Right lobe of liver (tissue), 6 donors: ENCODE results near the gene ADGRG3. TPM values are rescaled to one million over a fixed set of nuclear protein-coding genes. Genes with fewer than 3 reads are reported as not detected.

Experiments used
- ATAC-seq, 4 donors: fragments of 200-7000 bp; cut with Tn5 transposase; one replicate each; pipeline ENCODE4 v1.9.1; 2020; ENCODE audit warnings: mild to moderate bottlenecking in 4 of 4, moderate library complexity in 4 of 4
- DNase-seq, 3 donors: peaks; one replicate each; pipeline ENCODE4 v3.0.0-alpha.2; 2020
- H3K27ac ChIP-seq, 3 donors: fragments of 200-600 bp; one replicate each; pipeline ENCODE4 v1.8.0; 2022
- H3K27me3 ChIP-seq, 2 donors: fragments of 200-600 bp; one replicate each; pipeline ENCODE4 v1.8.0; 2022
- H3K36me3 ChIP-seq, 4 donors: fragments of 200-600 bp; sonication (generic) in 1 of 4; one replicate each; pipeline versions ENCODE4 v1.5.1 to v1.8.0; 2017 to 2022; ENCODE audit warnings: control low read depth in 1 of 4
- H3K4me1 ChIP-seq, 4 donors: fragments of 200-600 bp; sonication (generic) in 1 of 4; one replicate each; pipeline versions ENCODE4 v1.5.1 to v1.8.0; 2017 to 2022; ENCODE audit warnings: control low read depth in 1 of 4
- H3K4me3 ChIP-seq, 3 donors: fragments of 200-600 bp; one replicate each; pipeline ENCODE4 v1.8.0; 2022
- H3K9me3 ChIP-seq, 4 donors: fragments of 200-600 bp; sonication (generic) in 1 of 4; one replicate each; pipeline versions ENCODE4 v1.5.1 to v1.8.0; 2017 to 2022; ENCODE audit warnings: control low read depth in 1 of 4
- POLR2A ChIP-seq: fragments of 450-650 bp; IDR thresholded peaks from one replicate; pipeline ENCODE4 v1.6.1; 2017; ENCODE audit warnings: antibody characterized with exemption, mild to moderate bottlenecking
- WGBS: methylation state at CpG from one replicate; pipeline ENCODE4 v1.1.6; 2018; ENCODE audit warnings: low coverage, low lambda C conversion rate; ENCODE audit not compliant: insufficient coverage; ENCODE audit errors: missing lambda C conversion rate; 5-methylcytosine and 5-hydroxymethylcytosine counted together
- intact Hi-C, 2 donors: fragments of 100-400 bp; cut with DNase I; formaldehyde crosslinking; loops; one replicate each; pipeline versions ENCODE4 v1.11.2 to v1.14.1; 2022
- total RNA-seq, 6 experiments: library from RNA; depleted of rRNA in 2 of 6; stranded (reverse); fragments of >200 nt in 2 of 6; fragmentation: NEBNext Ultra II Directional in 3 of 6; extraction: Animal tissue kit (Norgen Biotek cat#: 25700) in 3 of 6; gene quantifications; one replicate each; pipeline versions ENCODE4 v1.1.0 to v1.2.4, GENCODE V29; 2016 to 2023
- TF ChIP-seq, protein P1 (sequence below), 4 donors: fragments of 200-600 bp in 3 of 4; fragments of 450-650 bp in 1 of 4; IDR thresholded peaks; one replicate each; pipeline versions ENCODE4 v1.5.1 to v1.8.0; 2016 to 2022; ENCODE audit warnings: antibody characterized with exemption in 4 of 4, mild to moderate bottlenecking in 2 of 4
- donor health status: DM: no; HTN: yes; CAD: no.
- donor health status: DM: no; HTN: no; CAD: no.
- donor health status: DM: no; HTN: no; CAD: no.
- donor health status: DM: no; HTN: yes; CAD: no.
- donor health status: DM: no; HTN: yes; CAD: no.

Gene ADGRG3
- total RNA-seq, 6 experiments from 2014 or later = 0.37 to 1.6 (median 0.83) TPM

- Histone ChIP-seq H3K4me1 (peaks cover 0 to 12% (median 0%) of the 10 kb centered on the region in 4 donors), H3K36me3 (no peaks in the 10 kb centered on the region), H3K9me3 (no peaks in the 10 kb centered on the region), H3K27ac (no peak overlapping the region), H3K27me3 (no peaks in the 10 kb centered on the region), H3K4me3 (no peak overlapping the region)
- TF ChIP-seq, protein P1, sequence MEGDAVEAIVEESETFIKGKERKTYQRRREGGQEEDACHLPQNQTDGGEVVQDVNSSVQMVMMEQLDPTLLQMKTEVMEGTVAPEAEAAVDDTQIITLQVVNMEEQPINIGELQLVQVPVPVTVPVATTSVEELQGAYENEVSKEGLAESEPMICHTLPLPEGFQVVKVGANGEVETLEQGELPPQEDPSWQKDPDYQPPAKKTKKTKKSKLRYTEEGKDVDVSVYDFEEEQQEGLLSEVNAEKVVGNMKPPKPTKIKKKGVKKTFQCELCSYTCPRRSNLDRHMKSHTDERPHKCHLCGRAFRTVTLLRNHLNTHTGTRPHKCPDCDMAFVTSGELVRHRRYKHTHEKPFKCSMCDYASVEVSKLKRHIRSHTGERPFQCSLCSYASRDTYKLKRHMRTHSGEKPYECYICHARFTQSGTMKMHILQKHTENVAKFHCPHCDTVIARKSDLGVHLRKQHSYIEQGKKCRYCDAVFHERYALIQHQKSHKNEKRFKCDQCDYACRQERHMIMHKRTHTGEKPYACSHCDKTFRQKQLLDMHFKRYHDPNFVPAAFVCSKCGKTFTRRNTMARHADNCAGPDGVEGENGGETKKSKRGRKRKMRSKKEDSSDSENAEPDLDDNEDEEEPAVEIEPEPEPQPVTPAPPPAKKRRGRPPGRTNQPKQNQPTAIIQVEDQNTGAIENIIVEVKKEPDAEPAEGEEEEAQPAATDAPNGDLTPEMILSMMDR (IDR thresholded peaks at IDR 0.05) = no peak
- TF ChIP-seq POLR2A = no peak
- ATAC-seq = no peak
- intact Hi-C loops = no loop called here
- WGBS = 50% methylated on average over 1 of the region's 15 CpGs
- DNase-seq = no peak
These were observed 35.5 kb upstream of the ADGRG3 start for GRCh38 chr16:57632568-57632967.

DNA sequence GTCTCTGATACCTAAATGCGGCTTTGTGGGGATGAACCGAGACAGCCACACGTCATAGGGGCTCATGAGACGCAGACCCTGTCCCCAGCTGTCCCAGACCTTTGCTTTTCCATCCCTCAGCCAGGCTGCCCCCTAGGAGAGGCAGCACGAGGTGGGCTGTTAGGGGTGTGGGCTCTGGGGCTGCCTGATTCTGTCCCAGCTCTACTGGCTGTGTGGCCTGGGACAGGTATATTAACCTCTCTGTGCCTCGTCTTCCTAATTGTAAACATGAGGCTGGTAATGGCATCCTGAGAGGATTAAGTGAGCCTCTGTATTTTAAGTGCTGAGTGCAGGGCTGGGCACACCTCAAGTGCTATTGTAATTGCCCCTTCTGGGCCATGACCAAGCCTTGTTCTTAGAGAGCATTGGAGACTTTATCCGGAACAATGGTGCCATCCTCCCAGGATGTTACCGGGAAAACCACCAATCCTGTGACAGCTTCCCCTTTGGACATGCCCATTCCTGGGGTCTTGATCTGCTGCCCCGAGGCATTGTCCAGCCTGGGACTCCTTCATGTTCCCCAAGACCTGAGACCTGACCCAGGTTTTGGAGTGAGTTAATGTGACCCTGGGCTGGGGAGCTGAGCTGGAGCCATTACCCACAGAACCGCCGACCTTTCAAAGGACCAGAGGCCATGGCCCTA lies 34.6 kb upstream of the ADGRG3 start:
- H3K27me3 ChIP-seq = no peaks in the 10 kb centered on the region
- peaks cover 0 to 16% (median 0%) of the 10 kb centered on the region in 4 donors for H3K4me1 ChIP-seq
- 95% methylated on average over 5 of the region's 11 CpGs for WGBS

GRCh38 chr16:57634171-57634570 lies 33.9 kb upstream of the ADGRG3 start:
- DNase-seq = no peak
- Histone ChIP-seq H3K4me1 (peaks cover 0 to 18% (median 0%) of the 10 kb centered on the region in 4 donors), H3K36me3 (no peaks in the 10 kb centered on the region), H3K4me3 (no peak overlapping the region), H3K9me3 (no peaks in the 10 kb centered on the region), H3K27me3 (no peaks in the 10 kb centered on the region), H3K27ac (no peak overlapping the region)
- TF ChIP-seq, protein P1 (IDR thresholded peaks at IDR 0.05) = no peak
- no peak for TF ChIP-seq POLR2A
- no peak for ATAC-seq
- WGBS = no CpG with 5 or more reads among the region's 4 CpGs
- intact Hi-C loops = no loop called here

More for the DNA sequence above, 34.6 kb upstream of the ADGRG3 start:
- H3K27ac ChIP-seq = no peak overlapping the region
- H3K4me3 ChIP-seq = no peak overlapping the region
- TF ChIP-seq, protein P1 (IDR thresholded peaks at IDR 0.05) = no peak
- TF ChIP-seq POLR2A = no peak
- H3K36me3 ChIP-seq = no peaks in the 10 kb centered on the region
- DNase-seq (no peak), ATAC-seq (no peak)
- intact Hi-C loops = no loop called here
- H3K9me3 ChIP-seq = no peaks in the 10 kb centered on the region

GRCh38 chr16:57635266-57636097 lies 32.6 kb upstream of the ADGRG3 start:
- WGBS = 49% methylated on average over 5 of the region's 16 CpGs
- Histone ChIP-seq H3K27ac (peak overlapping the region; percentile 17 to 75 (median 63)), H3K9me3 (no peaks in the 10 kb centered on the region), H3K36me3 (no peaks in the 10 kb centered on the region), H3K4me3 (peak overlapping the region in 2 of 3 donors; percentile 27 to 39), H3K27me3 (no peaks in the 10 kb centered on the region), H3K4me1 (peaks cover 0 to 18% (median 0%) of the 10 kb centered on the region in 4 donors)
- peak; percentile 90 to 95 (median 92) for ATAC-seq
- peak; percentile 67 to 84 (median 76) for DNase-seq
- intact Hi-C loops = no loop called here
- TF ChIP-seq, protein P1 (IDR thresholded peaks at IDR 0.05) = no peak
- TF ChIP-seq POLR2A = no peak
